ENCODE measurements around the gene SIGLECL1.

Gene SIGLECL1

GRCh38 chr19:51252306-51253079 is 1.6 kb downstream of the SIGLECL1 start:
- Histone ChIP-seq H3K27ac (ENCODE audit: low read length) (no peak overlapping the region), H3K9me3 (ENCODE audit: control insufficient read depth in 2 of 2, low read length in 2 of 2) (no peaks in the 10 kb centered on the region), H3K4me1 (ENCODE audit: control insufficient read depth, insufficient read depth, low read length) (no peaks in the 10 kb centered on the region), H3K36me3 (ENCODE audit: control insufficient read depth in 2 of 2, insufficient read depth in 2 of 2, low read length in 2 of 2) (no peaks in the 10 kb centered on the region), H3K27me3 (ENCODE audit: control insufficient read depth in 1 of 2, insufficient read depth in 2 of 2, low read length in 2 of 2) (peaks cover 0 to 6% of the 10 kb centered on the region in 2 donors), H3K9ac (ENCODE audit: low read length in 2 of 2) (no peak overlapping the region), H3K4me3 (ENCODE audit: low read length in 2 of 2) (no peak overlapping the region)

- no peaks in the 10 kb centered on the region for H3K9me3 ChIP-seq (ENCODE audit: control insufficient read depth in 2 of 2, low read length in 2 of 2)
- no peak overlapping the region for H3K27ac ChIP-seq (ENCODE audit: low read length)
- no peaks in the 10 kb centered on the region for H3K4me1 ChIP-seq (ENCODE audit: control insufficient read depth, insufficient read depth, low read length)
- no peak overlapping the region for H3K4me3 ChIP-seq (ENCODE audit: low read length in 2 of 2)
- H3K27me3 ChIP-seq (ENCODE audit: control insufficient read depth in 1 of 2, insufficient read depth in 2 of 2, low read length in 2 of 2), result peaks cover 0 to 6% of the 10 kb centered on the region in 2 donors
- H3K9ac ChIP-seq (ENCODE audit: low read length in 2 of 2), result no peak overlapping the region
- no peaks in the 10 kb centered on the region for H3K36me3 ChIP-seq (ENCODE audit: control insufficient read depth in 2 of 2, insufficient read depth in 2 of 2, low read length in 2 of 2)
These were observed 2.4 kb downstream of the SIGLECL1 start for GRCh38 chr19:51253088-51253806.

GRCh38 chr19:51256155-51256625 is 5.3 kb downstream of the SIGLECL1 start:
- Histone ChIP-seq H3K9ac (ENCODE audit: low read length in 2 of 2) (no peak overlapping the region), H3K27ac (ENCODE audit: low read length) (no peak overlapping the region), H3K4me1 (ENCODE audit: control insufficient read depth, insufficient read depth, low read length) (no peaks in the 10 kb centered on the region), H3K27me3 (ENCODE audit: control insufficient read depth in 1 of 2, insufficient read depth in 2 of 2, low read length in 2 of 2) (peaks cover 0 to 2% of the 10 kb centered on the region in 2 donors), H3K9me3 (ENCODE audit: control insufficient read depth in 2 of 2, low read length in 2 of 2) (no peaks in the 10 kb centered on the region), H3K4me3 (ENCODE audit: low read length in 2 of 2) (no peak overlapping the region), H3K36me3 (ENCODE audit: control insufficient read depth in 2 of 2, insufficient read depth in 2 of 2, low read length in 2 of 2) (no peaks in the 10 kb centered on the region)

GRCh38 chr19:51257471-51257870 is 6.6 kb downstream of the SIGLECL1 start:
- no peak overlapping the region for H3K4me3 ChIP-seq (ENCODE audit: low read length in 2 of 2)
- no peaks in the 10 kb centered on the region for H3K9me3 ChIP-seq (ENCODE audit: control insufficient read depth in 2 of 2, low read length in 2 of 2)
- H3K27me3 ChIP-seq (ENCODE audit: control insufficient read depth in 1 of 2, insufficient read depth in 2 of 2, low read length in 2 of 2), result no peaks in the 10 kb centered on the region
- no peak overlapping the region for H3K27ac ChIP-seq (ENCODE audit: low read length)
- no peak overlapping the region for H3K9ac ChIP-seq (ENCODE audit: low read length in 2 of 2)
- H3K4me1 ChIP-seq (ENCODE audit: control insufficient read depth, insufficient read depth, low read length), result no peaks in the 10 kb centered on the region
- H3K36me3 ChIP-seq (ENCODE audit: control insufficient read depth in 2 of 2, insufficient read depth in 2 of 2, low read length in 2 of 2), result no peaks in the 10 kb centered on the region

GRCh38 chr19:51258165-51259160 is 7.6 kb downstream of the SIGLECL1 start:
- no peaks in the 10 kb centered on the region for H3K9me3 ChIP-seq (ENCODE audit: control insufficient read depth in 2 of 2, low read length in 2 of 2)
- H3K9ac ChIP-seq (ENCODE audit: low read length in 2 of 2), result no peak overlapping the region
- H3K27me3 ChIP-seq (ENCODE audit: control insufficient read depth in 1 of 2, insufficient read depth in 2 of 2, low read length in 2 of 2), result no peaks in the 10 kb centered on the region
- no peaks in the 10 kb centered on the region for H3K4me1 ChIP-seq (ENCODE audit: control insufficient read depth, insufficient read depth, low read length)
- no peak overlapping the region for H3K4me3 ChIP-seq (ENCODE audit: low read length in 2 of 2)
- no peaks in the 10 kb centered on the region for H3K36me3 ChIP-seq (ENCODE audit: control insufficient read depth in 2 of 2, insufficient read depth in 2 of 2, low read length in 2 of 2)
- no peak overlapping the region for H3K27ac ChIP-seq (ENCODE audit: low read length)

GRCh38 chr19:51259348-51260245 is 8.7 kb downstream of the SIGLECL1 start:
- Histone ChIP-seq H3K4me1 (ENCODE audit: control insufficient read depth, insufficient read depth, low read length) (no peaks in the 10 kb centered on the region), H3K27me3 (ENCODE audit: control insufficient read depth in 1 of 2, insufficient read depth in 2 of 2, low read length in 2 of 2) (peaks cover 0 to 2% of the 10 kb centered on the region in 2 donors), H3K4me3 (ENCODE audit: low read length in 2 of 2) (no peak overlapping the region), H3K9me3 (ENCODE audit: control insufficient read depth in 2 of 2, low read length in 2 of 2) (no peaks in the 10 kb centered on the region), H3K9ac (ENCODE audit: low read length in 2 of 2) (no peak overlapping the region), H3K27ac (ENCODE audit: low read length) (no peak overlapping the region), H3K36me3 (ENCODE audit: control insufficient read depth in 2 of 2, insufficient read depth in 2 of 2, low read length in 2 of 2) (no peaks in the 10 kb centered on the region)

- peaks cover 0 to 4% of the 10 kb centered on the region in 2 donors for H3K9me3 ChIP-seq (ENCODE audit: control insufficient read depth in 2 of 2, low read length in 2 of 2)
- H3K9ac ChIP-seq (ENCODE audit: low read length in 2 of 2), result no peak overlapping the region
- H3K4me1 ChIP-seq (ENCODE audit: control insufficient read depth, insufficient read depth, low read length), result no peaks in the 10 kb centered on the region
- no peak overlapping the region for H3K27ac ChIP-seq (ENCODE audit: low read length)
- peaks cover 0 to 5% of the 10 kb centered on the region in 2 donors for H3K27me3 ChIP-seq (ENCODE audit: control insufficient read depth in 1 of 2, insufficient read depth in 2 of 2, low read length in 2 of 2)
- no peak overlapping the region for H3K4me3 ChIP-seq (ENCODE audit: low read length in 2 of 2)
- H3K36me3 ChIP-seq (ENCODE audit: control insufficient read depth in 2 of 2, insufficient read depth in 2 of 2, low read length in 2 of 2), result no peaks in the 10 kb centered on the region
These were observed 12.9 kb downstream of the SIGLECL1 start for GRCh38 chr19:51263808-51264207.

GRCh38 chr19:51271067-51271466 is 20.2 kb downstream of the SIGLECL1 start:
- no peaks in the 10 kb centered on the region for H3K36me3 ChIP-seq (ENCODE audit: control insufficient read depth in 2 of 2, insufficient read depth in 2 of 2, low read length in 2 of 2)
- no peak overlapping the region for H3K27ac ChIP-seq (ENCODE audit: low read length)
- H3K9me3 ChIP-seq (ENCODE audit: control insufficient read depth in 2 of 2, low read length in 2 of 2), result no peaks in the 10 kb centered on the region
- H3K4me1 ChIP-seq (ENCODE audit: control insufficient read depth, insufficient read depth, low read length), result no peaks in the 10 kb centered on the region
- no peak overlapping the region for H3K4me3 ChIP-seq (ENCODE audit: low read length in 2 of 2)
- H3K27me3 ChIP-seq (ENCODE audit: control insufficient read depth in 1 of 2, insufficient read depth in 2 of 2, low read length in 2 of 2), result peaks cover 0 to 4% of the 10 kb centered on the region in 2 donors
- no peak overlapping the region for H3K9ac ChIP-seq (ENCODE audit: low read length in 2 of 2)

GRCh38 chr19:51272183-51272810 is 21.4 kb downstream of the SIGLECL1 start:
- no peak overlapping the region for H3K4me3 ChIP-seq (ENCODE audit: low read length in 2 of 2)
- H3K27me3 ChIP-seq (ENCODE audit: control insufficient read depth in 1 of 2, insufficient read depth in 2 of 2, low read length in 2 of 2), result peaks cover 0 to 4% of the 10 kb centered on the region in 2 donors
- H3K9me3 ChIP-seq (ENCODE audit: control insufficient read depth in 2 of 2, low read length in 2 of 2), result no peaks in the 10 kb centered on the region
- no peaks in the 10 kb centered on the region for H3K36me3 ChIP-seq (ENCODE audit: control insufficient read depth in 2 of 2, insufficient read depth in 2 of 2, low read length in 2 of 2)
- H3K9ac ChIP-seq (ENCODE audit: low read length in 2 of 2), result no peak overlapping the region
- H3K27ac ChIP-seq (ENCODE audit: low read length), result no peak overlapping the region
- no peaks in the 10 kb centered on the region for H3K4me1 ChIP-seq (ENCODE audit: control insufficient read depth, insufficient read depth, low read length)
